Measurements from ENCODE around the gene MGAT3.

The MGAT3 gene

GRCh38 chr22:39468487-39469325 lies 11.9 kb downstream of the MGAT3 start:
- ChIA-PET CTCF (interaction anchor here (0.6 to 2.3 kb wide), 5 partner anchors 10 to 126 kb away, joined by 3 to 7 read pairs (median 6); partner anchors contain the start of gene MIEF1), POLR2A (interaction anchor here (0.6 kb wide), 1 partner anchor 60 kb away, joined by 3 read pairs; no protein-coding TSS in a partner anchor)
- TF ChIP-seq CTCF (IDR thresholded peaks at IDR 0.05; ENCODE audit: control extremely low read depth, extremely low read depth, low read depth, missing control alignments): no peak
- no peak for DNase-seq (ENCODE audit: extremely low spot score)

- TF ChIP-seq CTCF (IDR thresholded peaks at IDR 0.05; ENCODE audit: control extremely low read depth, extremely low read depth, low read depth, missing control alignments): no peak
- no peak for DNase-seq (ENCODE audit: extremely low spot score)
- POLR2A ChIA-PET: no interaction called here
These were observed 12.5 kb downstream of the MGAT3 start for GRCh38 chr22:39469326-39469680.

GRCh38 chr22:39469681-39470450 lies 13.1 kb downstream of the MGAT3 start:
- POLR2A ChIA-PET: no interaction called here
- TF ChIP-seq CTCF (IDR thresholded peaks at IDR 0.05; ENCODE audit: control extremely low read depth, extremely low read depth, low read depth, missing control alignments): no peak
- CTCF ChIA-PET: interaction anchor here (1.0 to 2.8 kb wide), 4 partner anchors 14 to 59 kb away, joined by 4 to 11 read pairs (median 6); no protein-coding TSS in a partner anchor
- no peak for DNase-seq (ENCODE audit: extremely low spot score)

More at GRCh38 chr22:39469326-39469680, 12.5 kb downstream of the MGAT3 start:
- CTCF ChIA-PET: interaction anchor here (2.3 kb wide), 1 partner anchor 27 kb away, joined by 7 read pairs; no protein-coding TSS in a partner anchor

GRCh38 chr22:39470451-39471291 lies 13.9 kb downstream of the MGAT3 start:
- POLR2A ChIA-PET: no interaction called here
- no peak for TF ChIP-seq CTCF (IDR thresholded peaks at IDR 0.05; ENCODE audit: control extremely low read depth, extremely low read depth, low read depth, missing control alignments)

GRCh38 chr22:39471381-39472141 lies 14.7 kb downstream of the MGAT3 start:
- DNase-seq (ENCODE audit: extremely low spot score): peak; percentile 61
- CTCF ChIA-PET: interaction anchor here (1.0 to 2.8 kb wide), 4 partner anchors 10 to 57 kb away, joined by 3 to 11 read pairs (median 6); no protein-coding TSS in a partner anchor
- no peak for TF ChIP-seq CTCF (IDR thresholded peaks at IDR 0.05; ENCODE audit: control extremely low read depth, extremely low read depth, low read depth, missing control alignments)
- POLR2A ChIA-PET: no interaction called here

More at GRCh38 chr22:39470451-39471291, 13.9 kb downstream of the MGAT3 start:
- DNase-seq (ENCODE audit: extremely low spot score): no peak
- CTCF ChIA-PET: interaction anchor here (1.0 to 2.8 kb wide), 6 partner anchors 9 to 58 kb away, joined by 3 to 11 read pairs (median 4); no protein-coding TSS in a partner anchor
